GM18498 (cell line): ENCODE results near the gene KRTAP1-5.
"Not testable (repeated sequence)": the region's sequence is repeated elsewhere in the genome, so short reads cannot be mapped to it uniquely, and the experiment has no call there.

Source experiments
- ATAC-seq: cut with Tn5 transposase; IDR thresholded peaks from one replicate; pipeline ENCODE4 v1.9.1; 2021; ENCODE audit warnings: mild to moderate bottlenecking, moderate library complexity; ENCODE audit not compliant: unreplicated experiment

The KRTAP1-5 gene

GRCh38 chr17:41009301-41009760 is 17.7 kb downstream of the KRTAP1-5 start:
- ATAC-seq = no peak

- no peak for ATAC-seq
Measured at GRCh38 chr17:41008811-41009210, 18.2 kb downstream of the KRTAP1-5 start, which contains the start of gene KRTAP3-1. Gene KRTAP3-1, minus strand, starts transcription at chr17:41009128. Its CDS starts 54 bp downstream, at chr17:41009074.

DNA sequence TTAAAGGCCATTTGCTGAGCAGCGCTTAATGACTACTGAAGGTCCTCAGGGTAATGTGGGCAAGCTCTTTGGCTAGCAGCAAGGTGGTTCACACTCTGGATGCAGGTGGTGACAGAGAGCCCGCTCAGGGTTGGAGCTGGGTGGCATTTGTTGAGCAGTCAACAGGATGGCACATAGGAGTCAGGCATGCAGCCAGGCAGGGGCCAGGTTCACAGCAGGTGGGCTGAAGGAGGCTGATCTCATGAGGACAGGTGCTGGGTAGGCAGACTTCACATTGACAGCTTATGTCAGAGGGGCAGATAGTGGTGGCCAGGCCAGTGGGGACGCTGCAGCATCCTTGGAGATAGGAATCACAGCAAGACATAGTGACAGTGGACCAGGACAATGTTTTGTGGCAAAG is 22.6 kb downstream of the KRTAP1-5 start:
- no peak for ATAC-seq

GRCh38 chr17:41003926-41004325 is 23.1 kb downstream of the KRTAP1-5 start:
- ATAC-seq = no peak

DNA sequence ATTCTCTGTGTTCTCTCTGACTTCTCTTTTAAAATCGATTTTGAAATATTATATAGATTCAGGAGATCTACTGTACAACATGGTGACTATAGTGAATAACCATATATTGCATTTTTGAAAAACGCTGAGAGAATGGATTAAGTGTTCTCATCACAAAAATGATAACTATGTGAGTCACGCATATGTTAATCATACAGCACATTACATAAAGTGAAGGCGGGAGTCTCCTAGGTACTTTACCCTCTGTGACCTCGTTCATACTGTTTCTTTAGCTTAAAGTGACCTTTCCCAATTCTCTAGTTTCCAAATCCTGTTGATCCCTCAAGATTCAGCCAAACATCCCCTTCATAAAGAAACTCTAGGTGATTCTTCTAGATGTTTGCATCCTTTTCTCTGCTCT is 24.2 kb downstream of the KRTAP1-5 start:
- no peak for ATAC-seq

DNA sequence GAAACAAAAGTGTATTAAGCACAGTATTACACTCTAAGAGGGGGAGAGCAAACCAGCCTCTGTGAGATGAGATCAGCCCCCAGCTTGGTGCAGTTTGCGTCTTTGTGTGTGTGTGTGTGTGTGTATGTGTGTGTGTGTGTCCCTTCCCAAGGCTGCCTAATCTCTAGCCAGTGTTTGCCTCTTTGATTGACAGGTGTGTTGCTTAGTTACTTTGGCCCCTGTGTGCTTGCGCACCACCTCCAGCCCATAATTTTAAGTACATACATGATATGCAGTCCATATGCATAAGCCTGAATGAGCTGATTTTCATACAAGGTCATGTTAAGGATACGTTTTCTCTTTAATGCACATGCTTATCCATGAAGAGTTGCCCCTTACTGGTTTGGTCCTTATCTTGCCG is 25.2 kb downstream of the KRTAP1-5 start:
- ATAC-seq = no peak

GRCh38 chr17:40999563-40999962 is 27.4 kb downstream of the KRTAP1-5 start, which contains the start of gene KRTAP3-2:
Gene KRTAP3-2, minus strand, starts transcription at chr17:40999906. Its CDS starts 53 bp downstream, at chr17:40999853.
- ATAC-seq = not testable (repeated sequence)

- ATAC-seq = no peak
Measured at GRCh38 chr17:40997361-40997760, 29.6 kb downstream of the KRTAP1-5 start.

DNA sequence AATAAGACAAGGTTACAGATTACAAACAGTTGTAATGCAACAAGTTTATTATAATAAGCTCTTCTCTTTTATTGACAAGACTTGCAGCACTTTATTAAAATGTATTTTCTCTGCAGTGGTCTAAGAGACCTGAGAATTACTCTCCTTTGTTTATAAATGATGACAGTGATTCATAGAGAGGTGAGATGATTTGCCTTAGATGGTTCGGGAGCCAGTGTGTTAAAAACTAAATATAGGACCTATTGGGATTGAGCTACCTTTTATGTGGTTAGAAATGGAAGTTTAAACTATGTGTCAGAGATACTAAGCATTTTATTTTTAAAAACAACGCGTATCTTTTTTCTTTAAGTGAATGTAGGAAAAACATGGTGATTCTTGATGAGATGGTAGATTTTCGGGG is 30.2 kb downstream of the KRTAP1-5 start:
- no peak for ATAC-seq

GRCh38 chr17:40995116-40995515 is 31.9 kb downstream of the KRTAP1-5 start:
- ATAC-seq = no peak

DNA sequence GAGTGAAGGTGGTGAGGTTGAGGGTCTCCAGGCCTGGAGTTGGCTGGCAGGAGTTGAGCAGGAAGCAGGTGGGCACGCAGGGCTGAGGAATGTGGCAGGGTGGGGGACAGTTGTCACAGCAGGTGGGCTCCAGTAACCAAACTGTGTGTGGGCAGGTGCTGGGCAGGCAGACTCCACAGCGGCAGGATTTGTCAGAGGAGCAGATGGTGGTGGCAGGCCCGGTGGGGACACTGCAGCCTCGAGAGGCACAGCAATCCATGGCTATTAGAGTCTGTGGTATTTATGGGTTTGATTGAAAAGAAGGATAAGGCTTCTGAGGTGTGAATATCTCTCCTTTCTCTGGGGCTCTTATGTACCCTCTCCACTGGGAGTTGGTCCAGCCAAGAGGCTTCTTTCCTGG is 33.2 kb downstream of the KRTAP1-5 start, which contains the start of gene KRTAP3-3:
KRTAP3-3 (minus strand) TSS at position 326 of the 400 bp plus-strand sequence; CDS start at position 259, 67 bp downstream.
- ATAC-seq = no peak

DNA sequence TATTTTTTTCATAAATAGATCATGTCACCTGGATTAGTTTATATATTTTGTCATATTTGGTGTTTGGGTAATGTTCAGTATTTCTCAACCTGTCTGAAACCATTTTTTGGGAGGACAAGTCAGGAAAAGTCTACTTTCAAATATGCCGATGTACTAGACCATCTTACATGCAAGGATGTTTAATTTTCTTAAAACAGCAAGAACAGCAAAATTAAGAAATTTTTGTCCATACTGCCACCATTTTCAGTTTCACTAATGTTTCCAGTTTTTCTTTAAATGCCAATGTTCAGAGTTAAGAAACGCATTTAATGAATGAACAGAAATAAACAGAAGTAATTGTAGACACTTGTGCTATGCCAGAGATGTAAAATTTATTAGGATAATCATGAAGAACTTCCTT is 33.9 kb downstream of the KRTAP1-5 start:
- ATAC-seq = no peak

DNA sequence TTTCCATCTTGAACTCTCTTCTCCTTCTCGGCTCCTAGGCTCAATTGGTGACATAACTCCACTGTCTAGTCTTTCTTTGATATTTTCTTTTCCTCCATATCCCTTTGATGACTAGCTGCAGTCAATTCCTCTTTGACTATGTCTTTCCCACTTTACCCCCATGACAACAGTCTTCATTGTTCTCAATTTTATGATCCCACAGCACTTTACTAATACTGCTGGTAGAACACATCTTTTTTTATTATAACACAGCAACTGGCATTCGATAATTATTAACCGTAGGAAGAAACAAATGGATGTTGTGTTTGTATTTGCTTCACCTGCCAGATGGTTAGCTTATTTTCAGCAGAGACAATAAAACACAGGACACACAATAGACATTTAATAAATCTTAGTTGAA is 34.3 kb downstream of the KRTAP1-5 start:
- no peak for ATAC-seq

- no peak for ATAC-seq
Measured at GRCh38 chr17:40986920-40987319, 40.1 kb downstream of the KRTAP1-5 start.

GRCh38 chr17:40984226-40984625 is 42.8 kb downstream of the KRTAP1-5 start, which contains the start of gene KRT40:
Gene KRT40, minus strand, starts transcription at chr17:40984326. Its CDS starts 53 bp downstream, at chr17:40984273.
- ATAC-seq = no peak

DNA sequence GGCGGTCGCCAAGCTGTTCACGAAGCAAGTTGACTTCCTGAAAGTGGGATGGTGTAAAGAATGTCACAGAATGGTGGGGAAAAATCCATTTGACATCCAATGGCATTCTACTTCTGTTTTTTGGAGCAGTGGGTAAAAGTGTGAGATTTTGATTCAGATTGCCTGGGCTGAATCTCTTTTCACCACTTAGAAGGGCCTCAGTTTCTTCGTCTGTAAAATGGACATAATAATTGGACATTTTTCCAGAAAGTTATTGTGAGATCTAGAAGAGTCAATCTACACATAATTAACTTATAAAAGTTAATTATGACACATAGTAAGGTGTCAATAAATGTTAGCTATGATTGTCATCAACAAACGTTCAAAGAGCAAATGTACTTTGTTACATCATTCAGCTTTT is 45.9 kb downstream of the KRTAP1-5 start:
- ATAC-seq = no peak

- no peak for ATAC-seq
Measured at GRCh38 chr17:40980596-40980995, 46.4 kb downstream of the KRTAP1-5 start.

DNA sequence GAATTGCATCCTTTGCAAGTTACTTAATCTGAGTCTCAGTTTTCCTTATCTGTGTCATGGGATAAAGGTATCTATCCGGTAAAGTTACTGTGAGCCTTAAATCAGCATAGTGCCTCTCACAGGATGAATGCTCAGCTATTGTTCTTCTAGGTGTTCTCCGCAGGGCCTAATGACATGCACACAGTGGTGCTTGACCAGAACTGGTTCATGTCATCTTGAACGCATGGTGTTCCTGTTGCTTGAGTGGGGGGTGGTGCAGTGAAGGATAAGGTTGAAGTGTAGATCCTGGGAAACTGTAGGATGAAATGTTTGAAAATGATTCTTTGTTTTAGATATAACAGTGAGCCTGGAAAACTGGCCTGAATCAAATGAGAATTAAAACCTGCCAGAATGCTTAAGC is 46.9 kb downstream of the KRTAP1-5 start:
- no peak for ATAC-seq

GRCh38 chr17:40978575-40979151 is 48.3 kb downstream of the KRTAP1-5 start:
- ATAC-seq = no peak
